ENCODE data around the gene SMIM44.
A peak's percentile ranks its signal among the peaks of the same experiment; 100 is the strongest.

SMIM44 gene

GRCh38 chr19:3501780-3502179 lies 18.5 kb upstream of the SMIM44 start:
- DNase-seq (ENCODE audit: low read depth in 2 of 2, low spot score in 1 of 2), result no peak

GRCh38 chr19:3500429-3501101 lies 17.3 kb upstream of the SMIM44 start, which contains the start of gene DOHH:
TSS of gene DOHH (minus strand) at chr19:3500674. CDS start at chr19:3496814, 3,860 bp downstream.
- peak; percentile 92 to 93 for DNase-seq (ENCODE audit: low read depth in 2 of 2, low spot score in 1 of 2)

- no peak for DNase-seq (ENCODE audit: low read depth in 2 of 2, low spot score in 1 of 2)
Measured at GRCh38 chr19:3499738-3500428, 16.6 kb upstream of the SMIM44 start.

GRCh38 chr19:3497757-3498520 lies 14.7 kb upstream of the SMIM44 start:
- DNase-seq (ENCODE audit: low read depth in 2 of 2, low spot score in 1 of 2), result no peak

- no peak for DNase-seq (ENCODE audit: low read depth in 2 of 2, low spot score in 1 of 2)
Measured at GRCh38 chr19:3496392-3497273, 13.4 kb upstream of the SMIM44 start.

GRCh38 chr19:3494559-3494958 lies 11.3 kb upstream of the SMIM44 start:
- DNase-seq (ENCODE audit: low read depth in 2 of 2, low spot score in 1 of 2), result no peak

- DNase-seq (ENCODE audit: low read depth in 2 of 2, low spot score in 1 of 2), result no peak
Measured at GRCh38 chr19:3494051-3494450, 10.8 kb upstream of the SMIM44 start.

- DNase-seq (ENCODE audit: low read depth in 2 of 2, low spot score in 1 of 2), result no peak
Measured at GRCh38 chr19:3493651-3494050, 10.4 kb upstream of the SMIM44 start.

- DNase-seq (ENCODE audit: low read depth in 2 of 2, low spot score in 1 of 2), result no peak
Measured at GRCh38 chr19:3492919-3493318, 9.7 kb upstream of the SMIM44 start.

GRCh38 chr19:3492131-3492839 lies 9.0 kb upstream of the SMIM44 start:
- no peak for DNase-seq (ENCODE audit: low read depth in 2 of 2, low spot score in 1 of 2)

GRCh38 chr19:3491396-3492119 lies 8.3 kb upstream of the SMIM44 start:
- no peak for DNase-seq (ENCODE audit: low read depth in 2 of 2, low spot score in 1 of 2)

- DNase-seq (ENCODE audit: low read depth in 2 of 2, low spot score in 1 of 2), result no peak
Measured at GRCh38 chr19:3482507-3483225, 575 bp downstream of the SMIM44 start.

- no peak for DNase-seq (ENCODE audit: low read depth in 2 of 2, low spot score in 1 of 2)
Measured at GRCh38 chr19:3481241-3482090, 1.8 kb downstream of the SMIM44 start.

GRCh38 chr19:3480383-3481091 lies 2.7 kb downstream of the SMIM44 start, which contains the start of gene SMIM24:
TSS of gene SMIM24 (minus strand) at chr19:3480525. CDS start at chr19:3480463, 62 bp downstream.
- no peak for DNase-seq (ENCODE audit: low read depth in 2 of 2, low spot score in 1 of 2)

- DNase-seq (ENCODE audit: low read depth in 2 of 2, low spot score in 1 of 2), result no peak
Measured at GRCh38 chr19:3479834-3480215, 3.4 kb downstream of the SMIM44 start.

GRCh38 chr19:3479177-3479833 lies 3.9 kb downstream of the SMIM44 start:
- no peak for DNase-seq (ENCODE audit: low read depth in 2 of 2, low spot score in 1 of 2)
